SU-DHL-6 (cell line): ENCODE results near the gene ABCB8.

Experiments used
- H2AFZ ChIP-seq: fragments of 200-600 bp; sonication (generic); 2 replicates; pipeline ENCODE4 v1.6.1; 2014; ENCODE audit warnings: low read depth, mild to moderate bottlenecking, moderate library complexity, mixed read lengths, antibody characterized with exemption, low read length; ENCODE audit not compliant: severe bottlenecking
- H3F3A ChIP-seq: fragments of 200-600 bp; shearing (Covaris generic); 2 replicates; pipeline ENCODE4 v1.6.0; 2016; ENCODE audit warnings: antibody characterized with exemption, mild to moderate bottlenecking; ENCODE audit not compliant: insufficient read depth
- H3K27ac ChIP-seq: fragments of 200-600 bp; sonication (generic); 2 replicates; pipeline ENCODE4 v1.5.1; 2016; ENCODE audit warnings: low read depth, mild to moderate bottlenecking, low read length, moderate library complexity, mixed read lengths
- H3K27me3 ChIP-seq: fragments of 200-600 bp; sonication (generic), shearing (Covaris generic); 2 replicates; pipeline ENCODE4 v1.6.0; 2014; ENCODE audit warnings: mild to moderate bottlenecking, low read length
- H3K36me3 ChIP-seq: fragments of 200-600 bp; sonication (generic); 2 replicates; pipeline ENCODE4 v1.6.1; 2014; ENCODE audit warnings: mild to moderate bottlenecking, low read length, mixed read lengths
- H3K4me2 ChIP-seq: fragments of 300-600, 200-600 bp; shearing (Covaris generic), sonication (generic); 2 replicates; pipeline ENCODE4 v1.6.0; 2014; ENCODE audit warnings: low read length, low read depth, mild to moderate bottlenecking; ENCODE audit not compliant: poor library complexity, severe bottlenecking
- H3K4me3 ChIP-seq: fragments of 200-600 bp; sonication (generic); 2 replicates; pipeline ENCODE4 v1.5.1; 2014; ENCODE audit warnings: antibody characterized with exemption, low read length, mild to moderate bottlenecking, mixed read lengths; ENCODE audit not compliant: insufficient read depth, poor library complexity, severe bottlenecking
- H3K79me2 ChIP-seq: fragments of 200-600 bp; sonication (generic); 2 replicates; pipeline ENCODE4 v1.6.1; 2014; ENCODE audit warnings: mild to moderate bottlenecking, low read length, moderate library complexity; ENCODE audit not compliant: insufficient read depth
- H3K9ac ChIP-seq: fragments of 200-600 bp; sonication (generic); 2 replicates; pipeline ENCODE4 v1.7.0; 2014; ENCODE audit warnings: mild to moderate bottlenecking, low read length
- H3K9me2 ChIP-seq: fragments of 200-600 bp; sonication (generic); replicated peaks from 2 replicates; pipeline ENCODE4 v1.6.1; 2014; ENCODE audit warnings: low read length; ENCODE audit not compliant: insufficient read depth
- H3K9me3 ChIP-seq: fragments of 200-600 bp; sonication (generic); 2 replicates; pipeline ENCODE4 v1.6.1; 2014; ENCODE audit warnings: low read length, mixed read lengths; ENCODE audit not compliant: insufficient read depth
- H4K20me1 ChIP-seq: fragments of 200-600 bp; sonication (generic); 2 replicates; pipeline ENCODE4 v1.6.1; 2014; ENCODE audit warnings: low read depth, mild to moderate bottlenecking, antibody characterized with exemption, low read length, moderate library complexity, mixed read lengths
- EZH2phosphoT487 ChIP-seq: fragments of 200-600 bp; sonication (generic), shearing (Covaris generic); conservative IDR thresholded peaks from 2 replicates; pipeline ENCODE4 v1.6.1; 2018; ENCODE audit warnings: mild to moderate bottlenecking, antibody characterized with exemption, low read length, moderate library complexity, mixed read lengths
- TF ChIP-seq, protein P1 (sequence below): fragments of 200-600 bp; sonication (generic); IDR thresholded peaks from one replicate; pipeline ENCODE4 v1.5.1; 2017; ENCODE audit warnings: antibody characterized with exemption, mild to moderate bottlenecking, low read length, moderate library complexity; ENCODE audit not compliant: insufficient read depth, poor library complexity, severe bottlenecking

Gene ABCB8

DNA sequence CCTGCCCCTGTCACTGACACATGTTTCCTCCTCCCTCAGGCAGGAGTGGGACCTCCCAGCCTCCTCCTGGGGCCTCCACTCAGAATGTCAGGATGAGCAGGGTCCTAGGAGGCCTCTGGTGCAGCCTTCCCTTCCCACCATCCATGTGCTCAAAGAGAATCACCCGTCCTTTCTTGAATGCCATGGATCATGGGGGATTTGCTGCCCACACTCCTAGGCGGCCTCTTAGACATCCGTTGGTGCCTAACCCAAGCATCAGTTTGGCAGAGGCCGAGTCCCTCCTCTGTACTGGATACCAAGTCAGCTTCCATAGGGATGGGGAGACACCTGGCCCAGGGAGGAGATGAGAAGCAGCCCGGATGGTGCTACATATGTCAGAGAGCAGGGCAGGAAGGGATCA, 30.4 kb upstream of the ABCB8 start:
- Histone ChIP-seq H3K9me2 (no peaks in the 10 kb centered on the region), H3K36me3 (no peaks in the 10 kb centered on the region), H3K4me3 (no peak overlapping the region), H3K27ac (no peak overlapping the region), H3K79me2 (no peaks in the 10 kb centered on the region), H4K20me1 (no peaks in the 10 kb centered on the region), H2AFZ (no peak overlapping the region), H3K4me2 (no peak overlapping the region), H3K27me3 (no peaks in the 10 kb centered on the region), H3K9me3 (no peaks in the 10 kb centered on the region), H3F3A (no peaks in the 10 kb centered on the region), H3K9ac (no peak overlapping the region)
- TF ChIP-seq, protein P1, sequence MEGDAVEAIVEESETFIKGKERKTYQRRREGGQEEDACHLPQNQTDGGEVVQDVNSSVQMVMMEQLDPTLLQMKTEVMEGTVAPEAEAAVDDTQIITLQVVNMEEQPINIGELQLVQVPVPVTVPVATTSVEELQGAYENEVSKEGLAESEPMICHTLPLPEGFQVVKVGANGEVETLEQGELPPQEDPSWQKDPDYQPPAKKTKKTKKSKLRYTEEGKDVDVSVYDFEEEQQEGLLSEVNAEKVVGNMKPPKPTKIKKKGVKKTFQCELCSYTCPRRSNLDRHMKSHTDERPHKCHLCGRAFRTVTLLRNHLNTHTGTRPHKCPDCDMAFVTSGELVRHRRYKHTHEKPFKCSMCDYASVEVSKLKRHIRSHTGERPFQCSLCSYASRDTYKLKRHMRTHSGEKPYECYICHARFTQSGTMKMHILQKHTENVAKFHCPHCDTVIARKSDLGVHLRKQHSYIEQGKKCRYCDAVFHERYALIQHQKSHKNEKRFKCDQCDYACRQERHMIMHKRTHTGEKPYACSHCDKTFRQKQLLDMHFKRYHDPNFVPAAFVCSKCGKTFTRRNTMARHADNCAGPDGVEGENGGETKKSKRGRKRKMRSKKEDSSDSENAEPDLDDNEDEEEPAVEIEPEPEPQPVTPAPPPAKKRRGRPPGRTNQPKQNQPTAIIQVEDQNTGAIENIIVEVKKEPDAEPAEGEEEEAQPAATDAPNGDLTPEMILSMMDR, result no peak
- TF ChIP-seq EZH2phosphoT487, result no peak

DNA sequence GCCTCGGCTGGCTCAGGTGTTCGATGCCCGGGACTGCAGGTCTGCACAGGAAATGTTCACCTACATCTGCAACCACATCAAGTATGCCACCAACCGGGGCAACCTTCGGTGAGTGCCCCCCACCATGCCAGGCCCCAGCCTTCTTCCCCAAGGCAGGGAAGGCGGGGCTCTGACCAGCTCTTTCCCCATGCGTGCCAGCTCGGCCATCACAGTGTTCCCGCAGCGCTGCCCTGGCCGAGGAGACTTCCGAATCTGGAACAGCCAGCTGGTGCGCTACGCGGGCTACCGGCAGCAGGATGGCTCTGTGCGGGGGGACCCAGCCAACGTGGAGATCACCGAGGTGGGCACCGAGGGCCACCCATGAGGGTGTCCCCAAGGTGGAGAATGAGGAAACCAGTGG, 29.9 kb upstream of the ABCB8 start:
- Histone ChIP-seq H3K79me2 (no peaks in the 10 kb centered on the region), H3K9me3 (no peaks in the 10 kb centered on the region), H3F3A (no peaks in the 10 kb centered on the region), H4K20me1 (no peaks in the 10 kb centered on the region), H3K9me2 (no peaks in the 10 kb centered on the region), H3K27ac (no peak overlapping the region), H3K4me2 (no peak overlapping the region), H3K9ac (no peak overlapping the region), H3K27me3 (no peaks in the 10 kb centered on the region), H3K36me3 (no peaks in the 10 kb centered on the region), H3K4me3 (no peak overlapping the region), H2AFZ (no peak overlapping the region)
- TF ChIP-seq, protein P1, result no peak
- no peak for TF ChIP-seq EZH2phosphoT487

DNA sequence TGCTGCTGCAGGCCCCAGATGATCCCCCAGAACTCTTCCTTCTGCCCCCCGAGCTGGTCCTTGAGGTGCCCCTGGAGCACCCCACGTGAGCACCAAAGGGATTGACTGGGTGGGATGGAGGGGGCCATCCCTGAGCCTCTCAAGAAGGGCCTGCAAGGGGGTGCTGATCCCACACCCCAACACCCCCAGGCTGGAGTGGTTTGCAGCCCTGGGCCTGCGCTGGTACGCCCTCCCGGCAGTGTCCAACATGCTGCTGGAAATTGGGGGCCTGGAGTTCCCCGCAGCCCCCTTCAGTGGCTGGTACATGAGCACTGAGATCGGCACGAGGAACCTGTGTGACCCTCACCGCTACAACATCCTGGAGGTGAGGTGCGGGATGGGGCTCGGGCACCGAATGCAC, 29.2 kb upstream of the ABCB8 start:
- H3K9me2 ChIP-seq, result no peaks in the 10 kb centered on the region
- H3K9ac ChIP-seq, result no peak overlapping the region
- H3K4me3 ChIP-seq, result no peak overlapping the region
- no peak overlapping the region for H3K4me2 ChIP-seq
- H3K9me3 ChIP-seq, result no peaks in the 10 kb centered on the region
- TF ChIP-seq EZH2phosphoT487, result no peak
- TF ChIP-seq, protein P1, result no peak
- H3K36me3 ChIP-seq, result no peaks in the 10 kb centered on the region
- H3K79me2 ChIP-seq, result no peaks in the 10 kb centered on the region
- no peaks in the 10 kb centered on the region for H4K20me1 ChIP-seq
- H3F3A ChIP-seq, result no peaks in the 10 kb centered on the region
- H3K27me3 ChIP-seq, result no peaks in the 10 kb centered on the region
- no peak overlapping the region for H2AFZ ChIP-seq
- no peak overlapping the region for H3K27ac ChIP-seq
